K562 (cell line): ENCODE results near the gene CYLD.
A peak's percentile ranks its signal among the peaks of the same experiment; 100 is the strongest.

Experiments used
- CEBPB ChIP-seq: fragments of 450-650 bp; IDR thresholded peaks from 2 replicates; pipeline ENCODE4 v1.6.1; 2016; ENCODE audit warnings: missing genetic modification characterization, missing compliant biosample characterization
- HDAC3 ChIP-seq: fragments of 450-650 bp; IDR thresholded peaks from 2 replicates; pipeline ENCODE4 v1.6.1; 2018; ENCODE audit warnings: borderline replicate concordance, mild to moderate bottlenecking, moderate library complexity; ENCODE audit not compliant: partially characterized antibody
- POLR2AphosphoS5 ChIP-seq: IDR thresholded peaks from 2 replicates; pipeline ENCODE4 v1.6.1; 2011; ENCODE audit warnings: mild to moderate bottlenecking, low read depth, low read length, moderate library complexity; ENCODE audit not compliant: control insufficient read depth, insufficient read depth
- TAF1 ChIP-seq: IDR thresholded peaks from 2 replicates; pipeline ENCODE4 v1.6.1; 2011; ENCODE audit warnings: mild to moderate bottlenecking, low read length, moderate library complexity; ENCODE audit not compliant: insufficient read depth, control insufficient read depth, severe bottlenecking; ENCODE audit errors: extremely low read depth
- ZBTB1 ChIP-seq: sonication (generic); formaldehyde crosslinking; IDR thresholded peaks from 2 replicates; pipeline ENCODE4 v1.8.1; 2023; ENCODE audit warnings: missing genetic modification reagents, low read depth, mild to moderate bottlenecking, borderline replicate concordance
- ZBTB2 ChIP-seq: fragments of 450-650 bp; IDR thresholded peaks from 2 replicates; pipeline ENCODE4 v1.6.1; 2016; ENCODE audit warnings: antibody characterized with exemption
- TF ChIP-seq, protein P1 (sequence below), 3 experiments: IDR thresholded peaks in 2 of 3; conservative IDR thresholded peaks in 1 of 3; 2 replicates each; pipeline ENCODE4 v1.5.1; 2011 to 2012; ENCODE audit warnings: low read length in 3 of 3, mild to moderate bottlenecking in 3 of 3, control low read depth in 2 of 3, improper control_type of control experiment in 1 of 3, inconsistent platforms in 1 of 3, low read depth in 1 of 3, mixed read lengths in 1 of 3, moderate library complexity in 1 of 3; ENCODE audit not compliant: insufficient read depth in 2 of 3

- TF ChIP-seq TAF1 (no peak), HDAC3 (no peak), CEBPB (tag) (no peak), POLR2AphosphoS5 (no peak), ZBTB2 (no peak), ZBTB1 (no peak)
- TF ChIP-seq, protein P1, sequence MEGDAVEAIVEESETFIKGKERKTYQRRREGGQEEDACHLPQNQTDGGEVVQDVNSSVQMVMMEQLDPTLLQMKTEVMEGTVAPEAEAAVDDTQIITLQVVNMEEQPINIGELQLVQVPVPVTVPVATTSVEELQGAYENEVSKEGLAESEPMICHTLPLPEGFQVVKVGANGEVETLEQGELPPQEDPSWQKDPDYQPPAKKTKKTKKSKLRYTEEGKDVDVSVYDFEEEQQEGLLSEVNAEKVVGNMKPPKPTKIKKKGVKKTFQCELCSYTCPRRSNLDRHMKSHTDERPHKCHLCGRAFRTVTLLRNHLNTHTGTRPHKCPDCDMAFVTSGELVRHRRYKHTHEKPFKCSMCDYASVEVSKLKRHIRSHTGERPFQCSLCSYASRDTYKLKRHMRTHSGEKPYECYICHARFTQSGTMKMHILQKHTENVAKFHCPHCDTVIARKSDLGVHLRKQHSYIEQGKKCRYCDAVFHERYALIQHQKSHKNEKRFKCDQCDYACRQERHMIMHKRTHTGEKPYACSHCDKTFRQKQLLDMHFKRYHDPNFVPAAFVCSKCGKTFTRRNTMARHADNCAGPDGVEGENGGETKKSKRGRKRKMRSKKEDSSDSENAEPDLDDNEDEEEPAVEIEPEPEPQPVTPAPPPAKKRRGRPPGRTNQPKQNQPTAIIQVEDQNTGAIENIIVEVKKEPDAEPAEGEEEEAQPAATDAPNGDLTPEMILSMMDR (IDR thresholded peaks at IDR 0.05 in 2 of 3, conservative IDR thresholded peaks at IDR 0.05 in 1 of 3; ENCODE audit: insufficient read depth in 2 of 3, low read depth in 1 of 3, low read length in 3 of 3): peak; percentile 17 to 42 (median 38); a peak in 3 of 6 replicates
Observed at GRCh38 chr16:50781043-50781442, 39.2 kb downstream of the CYLD start.
